Activated CD4-positive, alpha-beta T cell treated with anti-CD3 and anti-CD28 coated beads, Interleukin-2, Interleukin-4, amounts not matched to agents 100 ng/mL and 50 ng/mL, durations not matched to agents 16 hours and 8 hours (primary cell): ENCODE data around the gene CD300C.
"Not testable (repeated sequence)": the region's sequence is repeated elsewhere in the genome, so short reads cannot be mapped to it uniquely, and the experiment has no call there.

Source experiments
- DNase-seq: peaks from one replicate; pipeline ENCODE4 v3.0.0-alpha.2; 2020; ENCODE audit warnings: low spot score

The CD300C gene

GRCh38 chr17:74545843-74546230 lies at the start of gene CD300C:
CD300C (minus strand) TSS chr17:74546115; CDS start chr17:74545782, 333 bp downstream.
- no peak for DNase-seq

DNA sequence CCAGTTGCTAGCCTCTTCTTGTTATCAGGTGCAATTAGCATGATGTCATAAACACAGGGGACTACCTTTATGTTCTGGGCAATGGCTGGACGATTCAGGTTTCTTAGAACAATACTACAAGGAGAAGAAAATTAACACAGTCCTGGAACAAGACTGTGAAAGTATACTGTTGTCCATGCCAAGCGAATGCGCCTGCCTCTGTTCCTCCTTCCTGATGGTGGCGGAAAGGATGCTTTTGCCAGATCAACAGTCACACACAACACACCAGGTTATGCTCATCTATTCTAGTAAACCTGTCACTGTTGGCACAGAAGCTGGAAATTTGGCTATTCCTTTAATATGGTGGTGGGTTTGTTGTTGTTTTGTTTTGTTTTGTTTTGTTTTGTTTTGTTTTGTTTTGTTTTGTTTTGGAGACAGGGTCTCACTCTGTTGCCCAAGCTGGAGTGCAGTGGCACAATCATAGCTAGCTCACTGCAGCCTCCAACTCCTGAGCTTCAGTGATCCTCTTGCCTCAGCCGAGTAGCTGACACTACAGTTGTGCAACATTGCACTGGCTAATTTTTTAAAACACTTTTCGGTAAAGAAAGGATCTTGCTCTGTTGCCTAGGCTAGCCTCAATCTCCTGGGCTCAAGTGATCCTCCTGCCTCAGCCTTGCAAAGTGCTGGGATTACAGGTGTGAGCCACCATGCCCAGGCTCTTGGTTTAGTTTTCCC lies 49.3 kb upstream of the CD300C start:
- DNase-seq, result no peak

- no peak for DNase-seq
Measured at GRCh38 chr17:74592087-74592990, 46.4 kb upstream of the CD300C start, which contains the start of gene CD300LD. CD300LD (minus strand) TSS chr17:74592283; CDS start chr17:74592202, 81 bp downstream.

- no peak for DNase-seq
Measured at GRCh38 chr17:74591503-74591902, 45.6 kb upstream of the CD300C start.

GRCh38 chr17:74585711-74586110 lies 39.8 kb upstream of the CD300C start:
- DNase-seq, result no peak

GRCh38 chr17:74584292-74585060 lies 38.6 kb upstream of the CD300C start:
- DNase-seq, result no peak

DNA sequence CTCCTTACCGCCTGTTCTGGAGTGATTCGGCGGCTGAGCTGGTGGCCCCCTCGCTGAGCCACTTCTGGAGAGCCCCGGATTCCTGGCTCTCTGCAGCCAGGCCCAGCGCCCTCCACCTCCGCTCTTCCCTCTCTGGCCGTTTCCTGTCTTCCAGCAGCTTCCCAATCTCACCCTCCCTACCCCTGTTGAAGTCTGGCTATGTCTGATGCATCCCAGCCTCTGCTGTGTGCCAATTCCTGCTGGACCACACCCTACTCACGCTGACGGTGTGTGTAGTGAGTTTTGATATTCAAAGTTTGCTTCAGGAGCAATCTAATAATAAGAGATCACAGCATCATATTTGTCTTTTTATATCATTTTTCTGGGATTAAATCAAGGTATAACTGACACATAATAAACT lies 36.7 kb upstream of the CD300C start:
- DNase-seq, result no peak

DNA sequence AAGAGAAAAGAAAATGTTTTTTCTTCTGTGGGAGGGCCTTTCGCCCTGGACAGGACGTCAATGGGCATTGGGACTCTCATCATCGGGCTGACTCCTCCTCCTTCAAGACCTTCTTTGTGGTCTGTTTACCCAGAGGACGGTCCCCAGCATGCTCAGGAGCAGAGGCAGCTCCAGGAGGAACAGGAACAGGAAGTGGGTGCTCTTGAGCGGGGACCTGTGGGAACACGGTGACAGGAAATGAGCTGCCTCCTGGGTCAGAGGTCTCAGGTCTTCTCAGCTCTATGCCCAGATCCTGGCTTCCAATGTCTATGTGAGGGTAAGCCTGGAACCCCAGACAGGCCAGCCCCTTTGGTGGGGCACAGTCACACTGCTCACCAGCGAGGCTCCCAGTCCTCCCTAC lies 34.0 kb upstream of the CD300C start:
- no peak for DNase-seq

DNA sequence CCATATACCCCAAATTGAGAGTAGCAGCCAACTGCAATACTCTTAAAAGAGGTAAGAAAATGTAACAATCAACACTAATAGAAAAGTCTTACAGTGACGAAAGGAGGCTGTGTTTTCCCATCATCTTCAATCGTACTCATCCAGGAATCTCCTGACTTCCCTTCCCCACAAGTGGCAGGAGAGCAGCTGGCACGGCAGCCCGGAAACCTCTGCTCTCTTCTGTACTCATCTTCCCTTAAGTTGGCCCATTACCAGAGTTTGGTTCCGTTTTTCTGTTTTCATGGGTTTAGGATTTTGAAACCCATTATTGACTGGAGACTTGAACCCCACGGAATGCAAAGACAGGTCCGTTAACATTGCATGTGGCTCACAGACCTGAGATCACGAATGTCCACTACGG lies 33.1 kb upstream of the CD300C start:
- no peak for DNase-seq

GRCh38 chr17:74574489-74575142 lies 28.7 kb upstream of the CD300C start:
- DNase-seq, result no peak

DNA sequence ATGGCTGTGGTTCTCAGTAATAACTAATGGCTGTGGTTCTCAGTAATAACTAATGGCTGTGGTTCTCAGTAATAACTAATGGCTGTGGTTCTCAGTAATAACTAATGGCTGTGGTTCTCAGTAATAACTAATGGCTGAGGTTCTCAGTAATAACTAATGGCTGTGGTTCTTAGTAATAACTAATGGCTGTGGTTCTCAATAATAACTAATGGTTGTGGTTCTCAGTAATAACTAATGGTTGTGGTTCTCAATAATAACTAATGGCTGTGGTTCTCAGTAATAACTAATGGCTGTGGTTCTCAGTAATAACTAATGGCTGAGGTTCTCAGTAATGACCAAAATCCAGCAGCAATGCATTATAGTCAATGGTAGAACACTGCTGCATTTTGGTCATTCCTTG lies 27.7 kb upstream of the CD300C start:
- not testable (repeated sequence) for DNase-seq

DNA sequence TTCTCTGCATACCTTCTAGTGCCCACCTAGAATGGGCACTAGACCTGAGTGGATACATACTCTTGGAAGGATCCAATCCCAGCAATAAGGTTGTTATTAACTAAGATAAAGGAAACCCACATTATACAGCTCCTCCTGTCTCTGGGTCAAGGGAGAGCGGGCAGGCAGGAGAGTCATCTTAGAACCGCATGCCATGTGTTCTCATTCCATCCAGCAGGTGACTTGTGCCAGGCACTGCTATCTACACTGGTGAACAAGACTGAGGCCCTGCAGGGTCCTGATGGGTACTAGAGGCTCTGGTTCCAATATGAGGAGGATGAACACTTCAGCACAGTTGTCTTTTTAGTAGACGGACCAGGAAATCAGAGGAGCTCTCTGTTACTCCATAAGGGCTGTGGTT lies 27.3 kb upstream of the CD300C start:
- DNase-seq, result no peak

DNA sequence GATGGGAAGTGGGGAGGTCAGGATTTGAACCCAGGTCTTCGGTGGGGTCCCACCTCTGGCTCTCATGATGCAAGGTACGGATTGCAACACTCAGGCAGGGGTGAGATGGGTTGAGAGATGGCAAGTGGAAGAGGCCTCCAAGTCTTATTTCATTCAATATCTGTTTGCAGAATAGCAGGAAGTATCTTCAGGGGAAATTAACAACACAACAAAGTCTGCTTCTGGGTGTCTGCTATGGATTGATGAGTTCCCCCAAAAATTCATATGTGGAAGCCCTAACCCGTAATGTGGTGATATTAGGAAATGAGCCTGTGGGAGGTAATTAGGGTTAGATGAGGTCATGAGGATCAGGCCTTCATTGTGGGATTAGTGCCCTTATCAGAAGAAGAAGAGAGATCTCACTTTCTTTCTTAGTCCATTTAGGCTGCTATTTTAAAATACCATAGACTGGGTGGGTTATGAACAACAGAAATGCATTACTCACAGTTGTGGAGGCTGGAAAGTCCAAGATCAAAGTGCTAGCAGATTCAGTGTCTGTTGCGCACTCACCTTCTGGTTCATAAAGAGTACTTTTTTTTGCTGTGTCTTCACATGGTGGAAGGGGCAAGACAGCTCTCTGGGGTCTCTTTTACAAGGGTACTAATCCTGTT lies 25.8 kb upstream of the CD300C start:
- DNase-seq, result no peak

DNA sequence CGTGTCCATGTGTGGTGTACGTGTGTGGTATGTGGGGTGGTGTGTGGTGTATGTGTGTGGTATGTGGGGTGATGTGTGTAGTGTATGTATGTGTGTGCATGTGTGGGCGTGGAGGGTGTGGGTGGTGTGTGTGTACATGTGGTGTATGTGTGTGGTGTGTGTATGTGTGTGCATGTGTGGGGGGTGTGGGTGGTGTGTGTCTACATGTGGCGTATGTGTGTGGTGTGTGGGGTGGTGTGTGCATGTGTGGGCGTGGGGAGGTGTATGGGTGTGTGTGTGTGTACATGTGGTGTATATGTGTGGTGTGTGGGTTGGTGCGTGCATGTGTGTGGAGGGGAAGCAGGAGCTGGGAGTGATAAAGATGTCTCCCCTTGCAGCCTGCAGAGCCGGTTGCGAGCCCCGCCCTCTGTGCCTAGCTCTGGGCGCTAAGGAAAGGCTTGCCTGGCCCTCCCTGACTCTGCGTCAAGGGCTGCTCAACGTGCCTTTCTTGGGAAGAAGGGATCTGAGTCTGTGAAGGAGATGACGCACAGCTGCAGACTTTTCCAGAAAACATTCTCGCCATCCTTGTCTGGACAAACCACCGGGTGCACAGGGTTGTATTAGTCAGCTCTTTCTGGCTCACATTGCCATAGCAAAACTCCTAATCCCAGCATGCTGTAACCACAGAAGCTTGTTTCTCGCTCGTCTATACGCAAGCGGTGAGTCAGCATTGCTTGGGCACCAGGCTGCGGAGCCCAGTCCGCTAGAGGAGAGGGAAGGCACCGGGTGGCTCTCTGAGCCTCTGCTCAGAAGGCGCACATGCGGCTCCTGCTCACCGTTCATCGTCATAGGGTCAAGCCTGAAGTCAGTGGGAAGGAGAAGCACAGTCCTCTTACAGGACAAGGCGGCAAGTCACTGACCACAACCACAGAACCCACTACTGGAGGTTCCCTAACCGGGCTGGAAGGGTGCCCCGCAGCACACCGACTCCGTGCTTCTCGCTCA lies 23.4 kb upstream of the CD300C start:
- DNase-seq, result peak; percentile 28

DNA sequence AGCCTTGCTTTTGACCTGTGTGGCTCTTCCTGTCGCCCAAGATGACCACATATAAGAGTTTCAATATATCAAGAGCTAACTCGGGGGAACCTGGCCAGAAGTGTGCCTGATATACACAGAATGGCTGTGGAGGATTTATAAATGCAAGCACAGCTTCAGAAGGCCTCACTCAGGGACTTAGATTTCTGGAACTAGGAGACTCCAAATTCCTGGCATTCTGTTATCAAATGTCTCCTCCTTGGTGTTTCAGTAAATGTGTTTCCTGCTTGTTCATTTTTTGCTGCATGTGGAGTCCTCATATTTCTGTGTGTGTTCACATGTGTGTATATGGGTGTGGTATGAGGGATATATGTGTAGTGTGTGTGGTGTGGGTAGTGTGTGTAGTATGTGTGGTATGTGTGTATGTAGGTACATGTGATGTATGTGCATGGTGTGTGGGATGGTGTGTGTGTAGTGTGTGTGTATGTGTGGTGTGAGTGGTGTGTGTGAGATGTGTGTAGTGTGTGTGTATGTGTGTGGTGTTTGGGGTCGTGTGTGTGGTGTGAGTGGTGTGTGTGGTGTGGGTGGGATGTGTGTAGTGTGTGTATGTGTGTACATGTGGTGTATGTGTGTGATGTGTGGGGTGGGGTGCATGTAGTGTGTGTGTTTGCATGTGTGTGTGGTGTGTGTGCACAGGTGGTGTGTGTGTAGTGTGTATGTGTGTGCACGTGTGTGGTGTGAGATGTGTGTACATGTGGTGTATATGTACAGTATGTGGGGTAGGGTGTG lies 22.4 kb upstream of the CD300C start:
- no peak for DNase-seq

DNA sequence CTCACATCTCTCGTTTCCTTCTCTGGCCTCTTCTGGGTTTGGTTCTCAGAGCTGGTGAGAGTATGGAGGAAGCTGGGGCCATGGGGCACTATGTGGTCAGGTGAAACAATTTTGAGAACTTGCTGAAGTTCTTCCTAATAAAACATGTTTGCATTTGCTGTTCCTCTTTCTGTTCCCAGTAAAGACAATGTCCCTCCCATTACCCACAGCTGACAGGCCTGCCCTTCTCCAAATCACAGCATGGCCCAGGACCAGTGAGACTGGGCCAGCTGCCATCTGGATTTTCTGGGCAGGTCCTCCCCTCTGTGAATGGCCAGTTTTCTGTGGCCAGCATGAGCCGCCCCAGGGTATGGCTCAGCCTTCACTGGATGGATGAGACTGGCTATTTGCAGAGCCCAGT lies 21.5 kb upstream of the CD300C start, which contains the start of gene CD300H:
CD300H (minus strand) TSS at position 113 of the 400 bp plus-strand sequence.
- no peak for DNase-seq

- peak; percentile 25 for DNase-seq
Measured at GRCh38 chr17:74566132-74566753, 20.3 kb upstream of the CD300C start.

DNA sequence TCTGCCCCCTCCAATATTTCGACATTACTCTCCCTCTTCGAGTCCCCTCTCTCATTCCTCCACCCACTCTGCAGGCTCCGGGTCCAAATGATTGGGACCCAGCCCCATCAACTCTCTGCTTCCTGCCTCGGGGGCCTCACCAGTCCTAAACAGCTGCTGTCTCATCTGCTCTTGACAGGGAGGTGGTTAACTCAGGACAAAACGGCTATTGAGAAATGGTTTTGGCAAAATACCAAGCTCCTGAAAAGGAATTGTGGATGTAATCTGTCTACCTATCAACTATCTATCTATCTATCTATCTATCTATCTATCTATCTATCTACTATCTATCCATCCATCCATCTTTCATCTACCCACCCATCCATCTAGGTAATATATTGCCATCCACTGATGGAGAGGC lies 19.2 kb upstream of the CD300C start:
- no peak for DNase-seq

DNA sequence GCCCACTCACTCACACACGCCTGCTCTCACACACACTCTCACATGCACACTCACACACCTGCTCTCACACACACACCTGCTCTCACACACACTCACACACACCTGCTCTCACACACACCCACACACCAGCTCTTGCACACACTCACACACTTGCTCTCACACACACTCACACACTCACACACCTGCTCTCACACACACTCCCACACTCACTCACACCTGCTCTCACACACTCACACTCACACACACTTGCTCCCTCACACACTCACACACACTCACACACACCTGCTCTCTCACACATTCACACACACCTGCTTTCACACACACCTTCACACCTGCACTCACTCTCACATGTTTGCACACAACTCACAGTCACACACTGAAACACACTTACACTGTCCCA lies 17.4 kb upstream of the CD300C start:
- DNase-seq, result no peak
